ENCODE results near the gene CAPN11.
A peak's percentile ranks its signal among the peaks of the same experiment; 100 is the strongest.

CAPN11 gene

DNA sequence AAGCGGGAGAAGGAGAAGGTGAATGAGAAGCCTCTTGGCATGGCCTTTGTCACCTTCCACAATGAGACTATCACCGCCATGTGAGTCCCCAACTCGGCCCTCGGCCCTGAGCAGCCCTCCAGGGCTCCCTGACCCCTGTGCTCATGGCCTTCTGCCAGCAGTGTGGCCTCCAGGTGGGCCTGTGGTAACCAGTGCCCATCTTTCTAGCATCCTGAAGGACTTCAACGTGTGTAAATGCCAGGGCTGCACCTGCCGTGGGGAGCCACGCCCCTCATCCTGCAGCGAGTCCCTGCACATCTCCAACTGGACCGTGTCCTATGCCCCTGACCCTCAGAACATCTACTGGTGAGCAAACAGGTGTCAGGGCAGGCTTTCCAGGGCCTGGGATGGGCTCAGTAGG, 10.3 kb upstream of the CAPN11 start:
- DNase-seq: no peak
- Mint-ChIP-seq H3K9me3 (no peaks in the 10 kb centered on the region), H3K27me3 (ENCODE audit: low read depth, poor library complexity) (peaks cover 9% of the 10 kb centered on the region), H3K27ac (no peak overlapping the region), H3K36me3 (ENCODE audit: low read depth) (peaks cover 26% of the 10 kb centered on the region), H3K4me3 (no peak overlapping the region), H3K4me1 (no peaks in the 10 kb centered on the region)
- TF ChIP-seq, protein P1, sequence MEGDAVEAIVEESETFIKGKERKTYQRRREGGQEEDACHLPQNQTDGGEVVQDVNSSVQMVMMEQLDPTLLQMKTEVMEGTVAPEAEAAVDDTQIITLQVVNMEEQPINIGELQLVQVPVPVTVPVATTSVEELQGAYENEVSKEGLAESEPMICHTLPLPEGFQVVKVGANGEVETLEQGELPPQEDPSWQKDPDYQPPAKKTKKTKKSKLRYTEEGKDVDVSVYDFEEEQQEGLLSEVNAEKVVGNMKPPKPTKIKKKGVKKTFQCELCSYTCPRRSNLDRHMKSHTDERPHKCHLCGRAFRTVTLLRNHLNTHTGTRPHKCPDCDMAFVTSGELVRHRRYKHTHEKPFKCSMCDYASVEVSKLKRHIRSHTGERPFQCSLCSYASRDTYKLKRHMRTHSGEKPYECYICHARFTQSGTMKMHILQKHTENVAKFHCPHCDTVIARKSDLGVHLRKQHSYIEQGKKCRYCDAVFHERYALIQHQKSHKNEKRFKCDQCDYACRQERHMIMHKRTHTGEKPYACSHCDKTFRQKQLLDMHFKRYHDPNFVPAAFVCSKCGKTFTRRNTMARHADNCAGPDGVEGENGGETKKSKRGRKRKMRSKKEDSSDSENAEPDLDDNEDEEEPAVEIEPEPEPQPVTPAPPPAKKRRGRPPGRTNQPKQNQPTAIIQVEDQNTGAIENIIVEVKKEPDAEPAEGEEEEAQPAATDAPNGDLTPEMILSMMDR (IDR thresholded peaks at IDR 0.05): no peak

GRCh38 chr6:44149369-44150012, 9.1 kb upstream of the CAPN11 start:
- Mint-ChIP-seq H3K4me3 (no peak overlapping the region), H3K36me3 (ENCODE audit: low read depth) (peaks cover 20% of the 10 kb centered on the region), H3K27ac (peak overlapping the region; percentile 42), H3K27me3 (ENCODE audit: low read depth, poor library complexity) (peaks cover 9% of the 10 kb centered on the region), H3K9me3 (no peaks in the 10 kb centered on the region), H3K4me1 (peaks cover 1% of the 10 kb centered on the region)
- TF ChIP-seq, protein P1 (IDR thresholded peaks at IDR 0.05): no peak
- DNase-seq: no peak

GRCh38 chr6:44150317-44150917, 8.2 kb upstream of the CAPN11 start:
- Mint-ChIP-seq H3K36me3 (ENCODE audit: low read depth) (peaks cover 20% of the 10 kb centered on the region), H3K4me3 (no peak overlapping the region), H3K9me3 (no peaks in the 10 kb centered on the region), H3K27ac (no peak overlapping the region), H3K27me3 (ENCODE audit: low read depth, poor library complexity) (peaks cover 9% of the 10 kb centered on the region), H3K4me1 (peaks cover 4% of the 10 kb centered on the region)
- no peak for DNase-seq
- TF ChIP-seq, protein P1 (IDR thresholded peaks at IDR 0.05): no peak

DNA sequence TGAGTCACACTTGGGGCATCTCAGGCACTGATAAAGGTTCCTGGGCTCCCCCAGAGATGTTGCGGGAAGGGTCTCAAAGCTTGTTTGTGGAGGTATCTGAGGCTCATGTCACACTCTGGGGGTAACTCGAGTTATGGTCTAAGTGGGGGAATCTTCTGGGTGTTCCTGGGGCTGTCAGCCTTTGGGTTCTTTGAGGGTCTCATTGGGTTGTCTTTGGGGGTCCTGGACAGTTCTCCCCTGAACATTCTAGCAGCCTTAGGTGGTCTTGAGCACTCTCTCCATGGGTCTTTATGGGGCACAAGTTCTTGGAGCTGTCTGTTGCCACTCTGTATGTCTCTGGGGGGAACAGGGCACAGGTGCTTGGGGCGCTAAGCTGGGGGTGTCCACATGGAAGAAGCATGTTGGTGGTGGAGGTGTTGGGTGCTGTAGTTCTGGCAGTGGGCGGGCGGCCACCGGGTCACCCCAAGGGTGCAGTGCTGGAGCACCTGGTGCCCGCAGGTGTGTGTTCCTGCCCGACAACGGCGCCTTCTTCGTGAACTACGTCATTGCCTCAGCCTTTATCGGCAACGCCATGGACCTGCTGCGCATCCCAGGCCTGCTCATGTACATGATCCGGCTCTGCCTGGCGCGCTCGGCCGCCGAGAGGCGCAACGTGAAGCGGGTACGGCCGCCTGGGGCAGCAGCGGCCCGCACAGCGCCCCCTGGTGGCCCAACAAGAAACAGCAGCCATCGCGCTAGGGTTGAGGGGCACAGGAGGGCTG, 7.1 kb upstream of the CAPN11 start:
- TF ChIP-seq, protein P1 (IDR thresholded peaks at IDR 0.05): peak; percentile 100
- no peak overlapping the region for H3K4me3 Mint-ChIP-seq
- H3K36me3 Mint-ChIP-seq (ENCODE audit: low read depth): peaks cover 14% of the 10 kb centered on the region
- H3K27me3 Mint-ChIP-seq (ENCODE audit: low read depth, poor library complexity): peaks cover 9% of the 10 kb centered on the region
- H3K9me3 Mint-ChIP-seq: no peaks in the 10 kb centered on the region
- peaks cover 12% of the 10 kb centered on the region for H3K4me1 Mint-ChIP-seq
- H3K27ac Mint-ChIP-seq: no peak overlapping the region
- peak; percentile 92 for DNase-seq

DNA sequence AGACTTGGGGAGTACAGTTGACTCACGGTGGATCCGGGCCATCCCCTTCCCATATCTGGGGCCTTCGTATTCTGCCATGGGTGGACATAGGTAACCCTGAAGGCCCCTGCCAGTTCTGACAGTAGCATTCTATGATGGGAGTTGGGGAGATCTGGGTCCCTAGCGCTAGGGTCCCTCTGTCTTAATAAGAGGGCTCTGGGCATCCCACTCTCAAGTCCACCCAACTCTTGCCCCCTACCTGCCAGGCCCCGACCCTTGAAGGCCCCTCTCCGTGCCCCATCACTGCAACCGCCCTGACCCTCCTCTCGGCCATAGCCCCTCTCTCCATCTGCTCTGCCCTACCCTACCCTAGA, 6.5 kb upstream of the CAPN11 start:
- H3K4me1 Mint-ChIP-seq: peaks cover 17% of the 10 kb centered on the region
- no peak for DNase-seq
- H3K27ac Mint-ChIP-seq: no peak overlapping the region
- TF ChIP-seq, protein P1 (IDR thresholded peaks at IDR 0.05): no peak
- H3K4me3 Mint-ChIP-seq: no peak overlapping the region
- peaks cover 9% of the 10 kb centered on the region for H3K27me3 Mint-ChIP-seq (ENCODE audit: low read depth, poor library complexity)
- H3K9me3 Mint-ChIP-seq: no peaks in the 10 kb centered on the region
- H3K36me3 Mint-ChIP-seq (ENCODE audit: low read depth): peaks cover 14% of the 10 kb centered on the region

All from nephron progenitor cell (in vitro differentiated cells).